CD14-positive monocyte (primary cell): ENCODE measurements around the gene GOSR1. TPM values are rescaled to one million over a fixed set of nuclear protein-coding genes. Genes with fewer than 3 reads are reported as not detected.
A peak's percentile ranks its signal among the peaks of the same experiment; 100 is the strongest.

Experiments used
- DNase-seq, 3 donors: peaks; one replicate each; pipeline ENCODE4 v3.0.0-alpha.2; 2011 to 2022
- H2AFZ ChIP-seq: 2 replicates; pipeline ENCODE4 v1.6.0; 2012; ENCODE audit warnings: mild to moderate bottlenecking, low read depth, low read length, inconsistent platforms; ENCODE audit not compliant: insufficient read depth, poor library complexity, severe bottlenecking
- H3K27ac ChIP-seq, 2 donors: 1 replicate in 1 of 2; 2 replicates in 1 of 2; pipeline ENCODE4 v1.5.1; 2012 to 2013; ENCODE audit warnings: low read length in 2 of 2, control low read depth in 1 of 2, inconsistent platforms in 1 of 2, low read depth in 1 of 2, mild to moderate bottlenecking in 1 of 2
- H3K27me3 ChIP-seq, 2 donors: one replicate each; pipeline versions ENCODE4 v1.6.0 to v1.6.1; 2011 to 2013; ENCODE audit warnings: low read length in 2 of 2; ENCODE audit not compliant: control insufficient read depth in 2 of 2, insufficient read depth in 2 of 2
- H3K36me3 ChIP-seq, 2 donors: replicated peaks in 1 of 2; 1 replicate in 1 of 2; 2 replicates in 1 of 2; pipeline versions ENCODE4 v1.5.1 to v1.6.1; 2012 to 2013; ENCODE audit warnings: low read length in 2 of 2, control low read depth in 1 of 2, inconsistent platforms in 1 of 2, mild to moderate bottlenecking in 1 of 2; ENCODE audit not compliant: insufficient read depth in 2 of 2, control insufficient read depth in 1 of 2
- H3K4me1 ChIP-seq, 2 donors: 1 replicate in 1 of 2; 2 replicates in 1 of 2; pipeline versions ENCODE4 v1.5.1 to v1.6.1; 2012 to 2013; ENCODE audit warnings: low read length in 2 of 2, control low read depth in 1 of 2, inconsistent platforms in 1 of 2, mild to moderate bottlenecking in 1 of 2, moderate library complexity in 1 of 2; ENCODE audit not compliant: insufficient read depth in 2 of 2, control insufficient read depth in 1 of 2
- H3K4me2 ChIP-seq: replicated peaks from 2 replicates; pipeline ENCODE3; 2012; ENCODE audit warnings: low read length, moderate library complexity, mild to moderate bottlenecking; ENCODE audit not compliant: poor library complexity, severe bottlenecking; ENCODE audit errors: extremely low read depth
- H3K4me3 ChIP-seq, 3 experiments: fragments of 200-600 bp in 1 of 3; sonication (generic) in 1 of 3; replicated peaks in 1 of 3; 1 replicate in 2 of 3; 2 replicates in 1 of 3; pipeline ENCODE4 v1.5.1; 2011 to 2013; ENCODE audit warnings: low read length in 3 of 3, mild to moderate bottlenecking in 3 of 3, control low read depth in 2 of 3, low read depth in 2 of 3, inconsistent platforms in 1 of 3, moderate library complexity in 1 of 3
- H3K79me2 ChIP-seq: 2 replicates; pipeline ENCODE4 v1.6.0; 2012; ENCODE audit warnings: mild to moderate bottlenecking, control low read depth, inconsistent platforms, low read length, moderate library complexity; ENCODE audit not compliant: insufficient read depth
- H3K9ac ChIP-seq: 2 replicates; pipeline ENCODE4 v1.6.0; 2017; ENCODE audit warnings: low read length, mild to moderate bottlenecking; ENCODE audit not compliant: insufficient read depth, poor library complexity, severe bottlenecking
- H3K9me3 ChIP-seq, 2 donors: replicated peaks in 1 of 2; 1 replicate in 1 of 2; 2 replicates in 1 of 2; pipeline versions ENCODE4 v1.5.1 to v1.6.1; 2012 to 2013; ENCODE audit warnings: low read length in 2 of 2, control low read depth in 1 of 2; ENCODE audit not compliant: control insufficient read depth in 1 of 2, insufficient read depth in 1 of 2
- H4K20me1 ChIP-seq: 2 replicates; pipeline ENCODE4 v1.6.0; 2012; ENCODE audit warnings: mild to moderate bottlenecking, low read length, control low read depth, moderate library complexity; ENCODE audit not compliant: insufficient read depth
- H3K27ac Mint-ChIP-seq, 7 donors: one replicate each; pipeline ENCODE4 v1.8.0; 2020; ENCODE audit warnings: mild to moderate bottlenecking in 7 of 7, mixed read lengths in 7 of 7, moderate library complexity in 6 of 7, inconsistent platforms in 2 of 7
- H3K27me3 Mint-ChIP-seq, 3 donors: one replicate each; pipeline ENCODE4 v1.8.0; 2021 to 2022; ENCODE audit warnings: low read depth in 3 of 3, mild to moderate bottlenecking in 3 of 3, mixed read lengths in 3 of 3, moderate library complexity in 3 of 3, inconsistent platforms in 1 of 3
- H3K36me3 Mint-ChIP-seq, 2 donors: one replicate each; pipeline ENCODE4 v1.8.0; 2020; ENCODE audit warnings: mixed read lengths in 2 of 2, inconsistent platforms in 1 of 2, mild to moderate bottlenecking in 1 of 2
- H3K4me1 Mint-ChIP-seq: one replicate; pipeline ENCODE4 v1.8.0; 2020; ENCODE audit warnings: mild to moderate bottlenecking, mixed read lengths
- H3K4me3 Mint-ChIP-seq, 2 donors: one replicate each; pipeline ENCODE4 v1.8.0; 2020; ENCODE audit warnings: mild to moderate bottlenecking in 2 of 2, mixed read lengths in 2 of 2, moderate library complexity in 1 of 2
- H3K9me3 Mint-ChIP-seq, 7 donors: one replicate each; pipeline ENCODE4 v1.8.0; 2020 to 2022; ENCODE audit warnings: mixed read lengths in 7 of 7, mild to moderate bottlenecking in 6 of 7, moderate library complexity in 6 of 7, inconsistent platforms in 2 of 7
- WGBS: methylation state at CpG from one replicate; pipeline ENCODE4 v1.1.5; 2013; ENCODE audit warnings: missing lambda C conversion rate; ENCODE audit not compliant: insufficient coverage; 5-methylcytosine and 5-hydroxymethylcytosine counted together
- intact Hi-C, 2 donors: fragments of 100-400 bp; cut with micrococcal nuclease; formaldehyde crosslinking; loops; one replicate each; pipeline versions ENCODE4 v1.15.0 to v1.15.1; 2023
- polyA plus RNA-seq, 3 donors: library from polyadenylated mRNA; depleted of rRNA in 1 of 3; unstranded in 2 of 3; stranded (reverse) in 1 of 3; fragments of 300-500 nt in 2 of 3; fragments of >200 nt in 1 of 3; fragmentation: Illumina TruSeq in 2 of 3; gene quantifications; 1 replicate in 2 of 3; 2 replicates in 1 of 3; pipeline ENCODE4 v1.2.3, GENCODE V29; 2012 to 2021
- TF ChIP-seq, protein P1 (sequence below): fragments of 200-600 bp; IDR thresholded peaks from one replicate; pipeline ENCODE4 v1.8.0; 2022; ENCODE audit warnings: antibody characterized with exemption, mild to moderate bottlenecking

The GOSR1 gene
- polyA plus RNA-seq, 3 donors: 12.6 to 35.7 (median 20.9) TPM

DNA sequence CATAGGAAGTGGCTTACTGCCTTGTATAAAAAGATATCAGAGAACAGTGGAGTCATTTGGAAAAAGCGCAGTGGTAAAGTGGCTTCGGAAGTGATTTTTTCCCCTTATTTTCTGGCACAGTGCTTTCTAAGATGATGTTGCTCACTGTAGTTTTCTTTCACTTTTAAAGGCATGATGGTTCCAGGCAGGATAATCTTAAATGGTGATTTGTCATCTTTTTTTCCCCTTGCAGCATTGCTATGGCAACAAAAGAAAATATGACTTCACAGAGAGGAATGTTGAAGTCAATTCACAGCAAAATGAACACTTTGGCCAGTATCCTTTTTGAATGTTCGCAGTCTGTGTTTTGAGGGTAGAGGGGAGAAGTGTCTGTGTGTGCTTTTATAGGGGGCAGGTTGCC lies 42.5 kb downstream of the GOSR1 start:
- Histone ChIP-seq H3K4me3 (no peak overlapping the region), H3K36me3 (peaks cover 64 to 89% of the 10 kb centered on the region in 2 donors), H4K20me1 (peaks cover 6% of the 10 kb centered on the region), H3K4me2 (no peak overlapping the region), H3K27me3 (no peaks in the 10 kb centered on the region), H3K9me3 (no peaks in the 10 kb centered on the region), H3K27ac (no peak overlapping the region), H3K9ac (no peak overlapping the region), H3K4me1 (no peaks in the 10 kb centered on the region), H2AFZ (no peak overlapping the region), H3K79me2 (no peaks in the 10 kb centered on the region)
- intact Hi-C loops: no loop called here
- 80% methylated on average over 1 of the region's 3 CpGs for WGBS
- Mint-ChIP-seq H3K4me1 (peaks cover 3% of the 10 kb centered on the region), H3K9me3 (peaks cover 0 to 6% (median 3%) of the 10 kb centered on the region in 7 donors), H3K36me3 (peaks cover 78 to 89% of the 10 kb centered on the region in 2 donors), H3K27ac (peak overlapping the region in 1 of 7 donors; percentile 1), H3K4me3 (no peak overlapping the region), H3K27me3 (peaks cover 0 to 1% (median 0%) of the 10 kb centered on the region in 3 donors)
- DNase-seq: no peak
- TF ChIP-seq, protein P1, sequence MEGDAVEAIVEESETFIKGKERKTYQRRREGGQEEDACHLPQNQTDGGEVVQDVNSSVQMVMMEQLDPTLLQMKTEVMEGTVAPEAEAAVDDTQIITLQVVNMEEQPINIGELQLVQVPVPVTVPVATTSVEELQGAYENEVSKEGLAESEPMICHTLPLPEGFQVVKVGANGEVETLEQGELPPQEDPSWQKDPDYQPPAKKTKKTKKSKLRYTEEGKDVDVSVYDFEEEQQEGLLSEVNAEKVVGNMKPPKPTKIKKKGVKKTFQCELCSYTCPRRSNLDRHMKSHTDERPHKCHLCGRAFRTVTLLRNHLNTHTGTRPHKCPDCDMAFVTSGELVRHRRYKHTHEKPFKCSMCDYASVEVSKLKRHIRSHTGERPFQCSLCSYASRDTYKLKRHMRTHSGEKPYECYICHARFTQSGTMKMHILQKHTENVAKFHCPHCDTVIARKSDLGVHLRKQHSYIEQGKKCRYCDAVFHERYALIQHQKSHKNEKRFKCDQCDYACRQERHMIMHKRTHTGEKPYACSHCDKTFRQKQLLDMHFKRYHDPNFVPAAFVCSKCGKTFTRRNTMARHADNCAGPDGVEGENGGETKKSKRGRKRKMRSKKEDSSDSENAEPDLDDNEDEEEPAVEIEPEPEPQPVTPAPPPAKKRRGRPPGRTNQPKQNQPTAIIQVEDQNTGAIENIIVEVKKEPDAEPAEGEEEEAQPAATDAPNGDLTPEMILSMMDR: no peak

GRCh38 chr17:30520436-30520835 lies 43.2 kb downstream of the GOSR1 start:
- no CpG with 5 or more reads among the region's 2 CpGs for whole genome bisulfite sequencing
- no peak overlapping the region for H3K4me2 ChIP-seq
- H3K36me3 Mint-ChIP-seq: peaks cover 74 to 82% of the 10 kb centered on the region in 2 donors

More at GRCh38 chr17:30520436-30520835, 43.2 kb downstream of the GOSR1 start:
- Histone ChIP-seq H3K27me3 (no peaks in the 10 kb centered on the region), H3K36me3 (peaks cover 60 to 87% of the 10 kb centered on the region in 2 donors), H2AFZ (no peak overlapping the region), H3K4me1 (no peaks in the 10 kb centered on the region), H3K27ac (no peak overlapping the region), H4K20me1 (peaks cover 6% of the 10 kb centered on the region), H3K9me3 (no peaks in the 10 kb centered on the region), H3K4me3 (no peak overlapping the region), H3K79me2 (no peaks in the 10 kb centered on the region), H3K9ac (no peak overlapping the region)
- Mint-ChIP-seq H3K27ac (no peak overlapping the region), H3K4me1 (peaks cover 3% of the 10 kb centered on the region), H3K9me3 (peaks cover 0 to 6% (median 3%) of the 10 kb centered on the region in 7 donors), H3K27me3 (peaks cover 0 to 1% (median 0%) of the 10 kb centered on the region in 3 donors), H3K4me3 (no peak overlapping the region)
- TF ChIP-seq, protein P1: no peak
- no peak for DNase-seq
- intact Hi-C loops: no loop called here
